HG03097 (cell line): ENCODE results near the gene OSBPL1A.

Source experiments
- ATAC-seq: cut with Tn5 transposase; IDR thresholded peaks from one replicate; pipeline ENCODE4 v1.9.1; 2021; ENCODE audit not compliant: unreplicated experiment, low FRiP score

The OSBPL1A gene

GRCh38 chr18:24138409-24138788 lies 259.2 kb downstream of the OSBPL1A start:
- ATAC-seq: peak; percentile 15

DNA sequence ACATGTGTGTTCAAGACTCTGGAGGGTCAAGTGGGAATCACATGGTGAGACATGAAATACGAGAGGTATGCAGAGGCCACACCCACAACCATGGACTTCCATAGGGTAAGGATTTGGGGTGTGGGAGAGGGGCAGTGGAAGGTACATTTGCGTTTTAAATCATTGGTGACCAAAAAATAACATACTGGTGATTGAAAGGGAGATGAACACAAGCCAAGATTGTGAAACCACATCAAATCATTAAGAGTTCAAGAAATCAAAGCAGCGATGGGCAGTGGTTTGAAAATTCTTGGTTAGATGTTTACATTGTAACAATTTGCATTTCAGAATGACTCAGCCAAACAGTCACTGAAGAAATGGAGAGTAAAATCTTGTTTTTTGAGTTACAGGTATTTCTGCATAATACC lies 260.7 kb downstream of the OSBPL1A start:
- no peak for ATAC-seq

GRCh38 chr18:24130494-24130893 lies 267.1 kb downstream of the OSBPL1A start:
- ATAC-seq: no peak

DNA sequence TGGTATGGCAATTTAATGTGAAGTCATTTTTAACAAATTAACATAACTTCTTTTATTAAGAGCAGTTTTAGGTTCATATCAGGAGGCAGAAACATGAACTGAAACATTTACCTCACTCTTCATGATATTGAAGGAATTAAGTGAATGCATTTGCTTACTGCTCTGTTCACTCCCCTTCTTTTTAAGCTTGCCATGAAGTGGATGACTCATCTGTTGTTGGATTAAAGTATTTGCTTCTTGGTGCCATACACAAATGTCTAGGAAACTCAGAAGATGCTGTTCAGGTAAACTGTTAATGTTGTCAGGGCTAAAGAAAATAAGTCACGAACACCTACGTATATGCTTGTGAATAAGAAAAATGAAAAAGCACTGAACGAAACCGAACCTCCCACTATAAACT lies 268.9 kb downstream of the OSBPL1A start:
- ATAC-seq: no peak

GRCh38 chr18:24127735-24128134 lies 269.9 kb downstream of the OSBPL1A start:
- ATAC-seq: no peak

DNA sequence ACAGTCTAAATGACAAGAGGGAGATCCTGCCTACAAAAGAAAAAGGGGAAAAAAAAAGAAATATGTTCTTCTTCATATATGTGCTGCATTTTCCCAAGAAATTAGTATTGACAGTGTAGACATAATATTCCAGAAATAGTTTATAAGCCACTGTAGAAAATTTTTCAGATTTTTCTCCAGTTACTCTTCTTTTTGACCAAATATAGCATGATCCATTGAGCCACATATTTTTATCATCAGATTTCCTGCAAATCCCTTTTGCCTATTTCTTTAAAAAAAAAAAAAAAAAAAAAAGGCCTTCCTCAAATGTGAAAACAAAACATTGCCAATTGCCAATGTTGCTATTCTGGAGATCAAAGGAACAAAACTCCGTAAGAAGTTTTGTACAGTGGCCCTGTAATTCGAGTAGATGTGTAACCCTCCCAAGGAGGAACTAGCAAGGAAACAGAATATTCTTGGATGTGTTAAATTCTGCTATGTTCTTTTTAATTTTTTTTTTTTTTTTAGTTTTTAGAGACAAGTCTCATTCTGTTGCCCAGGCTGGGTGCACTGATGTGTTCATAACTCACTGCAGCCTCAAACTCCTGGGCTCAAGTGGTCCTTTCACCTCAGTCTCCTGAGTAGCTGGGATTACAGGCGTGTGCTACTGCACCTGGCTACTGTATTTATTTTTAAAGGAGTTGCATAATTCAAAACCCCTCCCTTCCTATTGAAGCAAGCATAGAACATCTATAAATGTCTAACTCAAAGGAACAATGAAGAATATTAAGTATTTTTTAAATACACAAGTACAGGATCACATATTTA lies 271.3 kb downstream of the OSBPL1A start:
- ATAC-seq: no peak

- no peak for ATAC-seq
Measured at GRCh38 chr18:24121625-24122024, 276.0 kb downstream of the OSBPL1A start.

DNA sequence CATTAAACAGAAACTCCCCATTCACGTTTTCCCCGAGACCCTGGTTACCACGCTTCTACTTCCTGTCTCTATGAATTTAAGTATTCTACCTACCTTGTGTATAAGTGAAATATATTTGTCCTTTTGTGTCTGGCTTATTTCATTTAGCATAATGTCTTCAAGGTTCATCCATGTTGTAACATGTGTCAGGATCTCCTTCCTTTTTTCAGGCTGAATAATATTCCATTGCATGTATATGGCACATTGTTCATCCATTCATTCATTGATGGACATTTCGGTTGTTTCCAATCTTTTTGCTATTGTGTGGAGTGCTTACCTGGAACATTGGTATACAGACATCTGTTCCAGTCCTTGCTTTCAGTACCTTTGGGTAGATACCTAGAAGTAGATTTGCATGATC lies 276.9 kb downstream of the OSBPL1A start:
- ATAC-seq: no peak

DNA sequence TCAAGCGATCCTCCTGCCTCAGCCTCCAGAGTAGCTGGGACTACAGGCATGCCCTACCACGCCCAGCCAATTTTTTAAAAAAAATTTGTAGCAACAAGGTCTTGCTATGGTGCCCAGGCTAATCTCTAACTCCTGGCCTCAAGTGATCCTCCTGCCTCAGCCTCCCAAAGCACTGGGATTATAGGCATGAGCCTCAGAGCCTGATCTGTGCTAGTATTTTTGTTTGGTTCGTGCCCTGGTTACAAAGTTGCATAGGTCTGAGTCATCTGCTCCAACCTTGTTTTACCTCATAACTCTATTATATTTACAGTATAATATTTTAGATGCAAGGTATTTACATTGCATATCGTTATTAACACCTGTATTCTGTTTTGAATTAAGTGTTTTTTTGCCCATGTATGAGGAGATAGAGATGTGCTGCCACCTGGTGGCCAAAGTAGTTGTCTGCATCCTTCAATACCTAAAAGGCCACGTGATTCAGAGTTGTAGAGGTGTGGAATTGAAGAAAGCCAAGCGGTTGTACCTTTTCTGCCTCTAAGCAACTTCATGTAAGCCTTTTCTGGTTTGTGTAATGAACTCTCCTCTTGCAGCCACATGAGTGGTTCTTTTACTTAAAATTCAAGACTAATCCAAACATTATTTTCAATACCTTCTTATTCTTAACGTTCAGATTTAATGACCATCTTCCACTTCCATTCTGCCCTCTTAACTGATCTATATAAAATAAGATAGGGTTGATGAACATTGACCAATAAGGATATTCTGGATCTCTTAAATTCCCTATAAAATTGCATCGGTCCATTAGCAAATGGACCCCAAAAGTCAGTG lies 278.7 kb downstream of the OSBPL1A start:
- ATAC-seq: peak; percentile 53

- no peak for ATAC-seq
Measured at GRCh38 chr18:24115628-24116027, 282.0 kb downstream of the OSBPL1A start.

GRCh38 chr18:24114924-24115549 lies 282.6 kb downstream of the OSBPL1A start:
- no peak for ATAC-seq

- ATAC-seq: no peak
Measured at GRCh38 chr18:24112874-24113615, 284.6 kb downstream of the OSBPL1A start.

- ATAC-seq: no peak
Measured at GRCh38 chr18:24112464-24112863, 285.2 kb downstream of the OSBPL1A start.
